LoVo (cell line): ENCODE measurements around the gene APOC1.
A peak's percentile ranks its signal among the peaks of the same experiment; 100 is the strongest.
"Not testable (repeated sequence)": the region's sequence is repeated elsewhere in the genome, so short reads cannot be mapped to it uniquely, and the experiment has no call there.

Experiments
- DNase-seq: peaks from one replicate; pipeline ENCODE4 v3.0.0-alpha.2; 2016; ENCODE audit warnings: low spot score

APOC1 gene

DNA sequence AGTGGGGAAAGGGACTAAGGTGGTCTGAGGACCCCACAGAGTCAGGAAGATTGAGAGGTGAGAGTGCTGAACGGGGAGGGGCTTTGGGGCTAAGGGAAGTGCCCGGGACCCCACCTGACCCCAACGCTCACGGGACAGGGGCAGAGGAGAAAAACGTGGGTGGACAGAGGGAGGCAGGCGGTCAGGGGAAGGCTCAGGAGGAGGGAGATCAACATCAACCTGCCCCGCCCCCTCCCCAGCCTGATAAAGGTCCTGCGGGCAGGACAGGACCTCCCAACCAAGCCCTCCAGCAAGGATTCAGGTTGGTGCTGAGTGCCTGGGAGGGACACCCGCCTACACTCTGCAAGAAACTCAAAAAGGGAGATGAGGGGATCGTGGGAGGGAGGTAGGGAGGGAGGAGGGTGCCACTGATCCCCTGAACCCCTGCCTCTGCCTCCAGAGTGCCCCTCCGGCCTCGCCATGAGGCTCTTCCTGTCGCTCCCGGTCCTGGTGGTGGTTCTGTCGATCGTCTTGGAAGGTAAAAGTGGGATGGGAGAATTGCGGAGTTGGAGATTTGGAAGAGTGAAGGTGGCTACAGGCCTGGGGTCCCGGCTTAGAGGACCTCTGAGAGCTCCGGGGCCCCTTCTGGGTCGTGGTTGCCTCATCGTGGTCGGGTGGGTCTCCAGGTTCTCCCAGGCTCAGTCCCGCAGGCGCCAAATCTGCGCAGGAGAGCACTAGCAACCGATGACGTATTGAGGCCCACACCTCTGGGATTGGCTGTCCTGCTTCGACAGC lies at the start of gene APOC1:
TSS of gene APOC1 (plus strand) at position 176 of the 774 bp plus-strand sequence. CDS start at position 460, 284 bp downstream.
- peak; percentile 82 for DNase-seq

DNA sequence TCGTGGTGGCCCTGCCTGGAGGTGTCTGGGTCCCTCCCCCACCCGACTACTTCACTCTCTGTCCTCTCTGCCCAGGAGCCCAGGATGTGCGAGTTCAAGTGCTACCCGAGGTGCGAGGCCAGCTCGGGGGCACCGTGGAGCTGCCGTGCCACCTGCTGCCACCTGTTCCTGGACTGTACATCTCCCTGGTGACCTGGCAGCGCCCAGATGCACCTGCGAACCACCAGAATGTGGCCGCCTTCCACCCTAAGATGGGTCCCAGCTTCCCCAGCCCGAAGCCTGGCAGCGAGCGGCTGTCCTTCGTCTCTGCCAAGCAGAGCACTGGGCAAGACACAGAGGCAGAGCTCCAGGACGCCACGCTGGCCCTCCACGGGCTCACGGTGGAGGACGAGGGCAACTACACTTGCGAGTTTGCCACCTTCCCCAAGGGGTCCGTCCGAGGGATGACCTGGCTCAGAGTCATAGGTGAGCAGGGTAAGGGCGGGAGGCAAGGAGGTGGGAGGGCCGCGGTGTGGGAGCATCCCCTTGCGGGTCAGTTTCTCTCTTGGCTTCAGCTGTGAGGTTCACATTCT lies 49.1 kb upstream of the APOC1 start:
- DNase-seq: no peak

DNA sequence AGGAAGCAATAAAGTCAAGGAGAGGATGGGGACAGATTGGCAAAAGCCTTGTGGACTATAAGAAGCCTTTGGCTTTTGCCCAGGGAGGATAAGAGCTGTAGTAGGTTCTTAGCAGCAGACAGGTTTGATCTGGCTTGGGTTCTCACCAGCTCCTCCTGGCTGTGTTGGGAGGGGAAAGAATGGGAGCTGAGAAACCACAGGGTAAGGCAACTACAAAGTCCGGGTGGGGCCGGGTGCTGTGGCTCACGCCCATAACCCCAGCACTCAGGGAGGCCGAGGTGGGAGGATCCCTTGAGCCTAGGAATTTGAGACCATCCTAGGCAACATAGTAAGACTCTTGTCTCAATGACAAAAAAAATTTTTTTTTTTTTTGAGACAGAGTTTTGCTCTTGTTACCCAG lies 47.7 kb upstream of the APOC1 start:
- no peak for DNase-seq

DNA sequence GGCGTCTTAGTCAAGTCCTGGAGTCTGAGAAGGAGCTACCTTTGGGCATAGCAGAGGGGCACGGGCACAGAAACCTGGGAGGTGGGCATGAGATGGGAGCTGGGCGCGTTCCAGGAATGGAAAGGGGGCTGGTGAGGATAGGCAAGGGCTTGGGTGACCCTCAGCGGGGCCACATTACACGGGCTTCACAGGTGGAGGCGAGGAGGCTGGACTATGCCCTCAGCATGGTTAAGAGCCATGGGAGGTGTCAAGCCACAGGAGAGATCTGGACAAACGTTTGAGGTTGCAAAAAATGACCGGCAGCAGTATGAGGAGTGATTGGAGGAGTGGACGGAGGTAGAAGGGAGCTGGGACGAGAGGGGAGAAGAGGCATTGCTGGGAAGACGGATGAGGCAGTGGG lies 46.8 kb upstream of the APOC1 start:
- DNase-seq: no peak

DNA sequence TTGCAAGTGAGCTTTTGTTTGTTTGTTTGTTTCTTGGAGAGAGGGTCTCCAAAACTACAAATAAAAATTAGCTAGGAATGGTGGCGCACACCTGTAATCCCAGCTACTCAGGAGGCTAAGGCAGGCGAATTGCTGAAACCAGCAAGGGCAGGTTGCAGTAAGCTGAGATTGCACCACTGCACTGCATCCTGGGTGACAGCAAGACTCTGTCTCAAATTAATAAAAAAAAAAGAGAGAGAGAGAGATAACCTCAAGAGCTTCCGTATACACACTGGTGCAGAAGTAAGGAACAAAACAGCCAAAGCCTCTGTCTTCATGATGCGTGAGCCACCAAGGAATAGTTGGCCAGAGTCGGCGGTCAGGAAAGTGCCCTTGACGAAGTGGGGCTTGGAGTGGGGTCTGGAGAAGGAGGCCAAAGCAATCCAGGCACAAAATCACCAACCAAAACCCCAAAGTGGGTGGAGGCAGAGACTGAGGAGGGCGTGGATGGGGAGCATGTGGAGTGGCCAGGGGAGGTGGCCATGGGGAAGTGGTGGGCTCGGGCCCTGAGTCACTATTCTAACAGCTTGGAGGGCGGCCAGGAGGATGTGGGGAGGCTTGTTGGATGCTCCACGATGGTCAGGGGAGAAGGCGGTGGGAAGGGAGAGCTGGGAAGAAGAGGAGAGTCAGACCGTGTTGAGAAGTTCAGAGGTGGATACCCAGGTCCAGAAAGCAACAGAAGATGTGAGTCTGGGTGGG lies 44.5 kb upstream of the APOC1 start:
- no peak for DNase-seq

DNA sequence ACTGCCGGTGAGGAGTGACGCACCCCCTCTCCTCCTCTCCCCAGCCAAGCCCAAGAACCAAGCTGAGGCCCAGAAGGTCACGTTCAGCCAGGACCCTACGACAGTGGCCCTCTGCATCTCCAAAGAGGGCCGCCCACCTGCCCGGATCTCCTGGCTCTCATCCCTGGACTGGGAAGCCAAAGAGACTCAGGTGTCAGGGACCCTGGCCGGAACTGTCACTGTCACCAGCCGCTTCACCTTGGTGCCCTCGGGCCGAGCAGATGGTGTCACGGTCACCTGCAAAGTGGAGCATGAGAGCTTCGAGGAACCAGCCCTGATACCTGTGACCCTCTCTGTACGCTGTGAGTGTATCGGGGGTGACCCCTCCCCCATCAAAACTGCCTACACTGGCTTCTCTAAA lies 42.6 kb upstream of the APOC1 start:
- DNase-seq: no peak

DNA sequence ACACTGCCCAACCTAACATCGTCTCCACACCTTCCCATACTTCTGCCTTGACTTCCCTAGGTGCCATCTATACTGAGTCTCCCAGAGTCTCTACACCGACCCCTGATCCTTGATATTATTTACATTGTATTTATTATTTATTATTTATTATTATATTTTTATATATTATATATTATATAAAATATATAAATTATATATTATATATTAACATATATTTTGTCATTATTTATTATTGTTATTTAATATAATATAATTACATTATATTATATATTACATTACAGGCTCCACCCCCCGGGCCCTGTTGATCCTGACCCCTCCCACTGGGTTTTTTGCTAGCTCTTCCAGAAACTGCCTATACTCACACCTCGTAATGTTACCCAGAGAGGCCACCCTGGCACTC lies 41.7 kb upstream of the APOC1 start:
- DNase-seq: no peak

DNA sequence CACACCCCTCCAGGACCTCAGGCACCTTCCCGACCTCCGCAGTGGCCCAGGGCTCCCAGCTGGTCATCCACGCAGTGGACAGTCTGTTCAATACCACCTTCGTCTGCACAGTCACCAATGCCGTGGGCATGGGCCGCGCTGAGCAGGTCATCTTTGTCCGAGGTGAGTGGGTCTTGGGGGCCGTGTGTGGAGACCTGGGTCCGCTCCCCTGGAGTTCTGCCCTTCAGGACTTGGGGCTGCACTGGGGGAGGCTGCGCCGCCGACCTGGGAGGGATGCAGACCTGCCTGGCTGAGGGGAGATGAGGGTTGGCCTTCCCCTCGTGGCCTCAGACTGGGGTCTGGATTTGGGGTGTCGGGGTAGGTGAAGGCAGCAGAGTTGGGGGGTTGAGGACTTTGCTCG lies 40.1 kb upstream of the APOC1 start:
- no peak for DNase-seq

DNA sequence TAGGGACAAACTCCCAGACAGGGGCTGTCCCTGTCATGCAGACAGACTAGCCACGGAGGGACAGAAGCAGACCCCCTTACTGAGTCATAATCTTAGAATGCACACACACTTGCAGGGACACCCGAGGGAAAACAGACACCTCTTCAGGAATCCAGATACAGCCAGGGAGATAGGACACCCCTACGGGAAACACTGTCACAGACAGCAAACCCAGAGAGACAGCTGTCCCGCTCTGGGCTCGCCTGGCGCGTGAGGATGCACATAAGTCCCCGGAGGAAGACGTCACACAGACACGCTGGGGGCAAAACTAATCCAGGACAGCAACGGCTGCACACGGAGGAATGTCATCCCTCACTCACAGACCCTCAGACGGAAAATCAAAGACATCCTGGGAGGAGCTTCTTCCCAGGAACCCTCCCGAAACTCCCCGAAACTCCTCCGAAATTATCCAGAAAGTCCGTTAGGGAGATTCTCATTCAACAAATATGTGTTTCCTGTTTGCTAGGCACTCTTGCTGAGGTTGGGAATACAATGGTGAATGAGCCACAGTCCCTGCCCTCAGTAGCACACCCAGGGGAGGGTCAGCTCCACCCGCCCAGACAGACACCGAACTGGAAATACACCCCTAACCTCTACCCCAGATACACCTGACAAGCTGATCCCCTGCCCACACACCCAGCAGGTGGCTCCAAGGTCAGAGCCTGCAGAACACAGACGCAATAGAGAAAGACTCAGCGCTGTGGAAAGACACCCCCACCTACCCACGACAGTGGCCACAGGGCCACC lies 38.5 kb upstream of the APOC1 start:
- no peak for DNase-seq

DNA sequence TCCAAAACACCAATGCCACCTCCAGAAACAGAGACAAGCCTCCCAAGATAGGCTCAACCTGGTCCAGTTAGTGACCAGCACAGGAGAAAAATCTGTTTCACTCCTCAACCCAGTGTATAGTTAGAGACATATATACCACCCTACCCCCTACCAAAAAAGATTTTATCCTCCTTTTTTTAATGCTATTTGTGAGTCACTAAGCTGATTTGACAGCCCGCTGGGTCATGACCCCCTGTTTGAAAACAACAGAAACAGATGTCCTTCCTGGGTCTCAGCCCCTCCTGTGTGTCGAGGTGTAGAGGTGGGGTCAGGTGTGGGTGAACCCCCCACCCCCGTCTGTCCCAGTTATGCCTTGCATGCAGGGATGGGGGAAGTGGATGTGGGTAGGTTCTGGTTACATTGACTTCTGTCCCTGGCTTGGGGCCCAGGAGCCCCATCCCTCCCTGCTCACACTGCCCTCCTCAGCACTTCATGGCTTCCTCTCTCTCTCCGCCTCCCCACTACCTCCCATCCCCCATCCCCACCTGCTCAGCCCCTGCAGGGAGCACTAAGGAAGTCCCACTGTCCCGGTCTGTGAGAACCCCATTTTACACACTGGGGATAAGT lies 37.4 kb upstream of the APOC1 start:
- DNase-seq: no peak

DNA sequence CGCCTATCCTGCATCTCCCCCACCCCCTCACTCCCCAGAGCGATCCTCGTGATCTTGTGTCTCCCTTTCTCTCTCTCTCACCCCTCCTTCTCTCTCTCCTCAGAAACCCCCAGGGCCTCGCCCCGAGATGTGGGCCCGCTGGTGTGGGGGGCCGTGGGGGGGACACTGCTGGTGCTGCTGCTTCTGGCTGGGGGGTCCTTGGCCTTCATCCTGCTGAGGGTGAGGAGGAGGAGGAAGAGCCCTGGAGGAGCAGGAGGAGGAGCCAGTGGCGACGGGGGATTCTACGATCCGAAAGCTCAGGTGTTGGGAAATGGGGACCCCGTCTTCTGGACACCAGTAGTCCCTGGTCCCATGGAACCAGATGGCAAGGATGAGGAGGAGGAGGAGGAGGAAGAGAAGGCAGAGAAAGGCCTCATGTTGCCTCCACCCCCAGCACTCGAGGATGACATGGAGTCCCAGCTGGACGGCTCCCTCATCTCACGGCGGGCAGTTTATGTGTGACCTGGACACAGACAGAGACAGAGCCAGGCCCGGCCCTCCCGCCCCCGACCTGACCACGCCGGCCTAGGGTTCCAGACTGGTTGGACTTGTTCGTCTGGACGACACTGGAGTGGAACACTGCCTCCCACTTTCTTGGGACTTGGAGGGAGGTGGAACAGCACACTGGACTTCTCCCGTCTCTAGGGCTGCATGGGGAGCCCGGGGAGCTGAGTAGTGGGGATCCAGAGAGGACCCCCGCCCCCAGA lies 36.1 kb upstream of the APOC1 start:
- no peak for DNase-seq

DNA sequence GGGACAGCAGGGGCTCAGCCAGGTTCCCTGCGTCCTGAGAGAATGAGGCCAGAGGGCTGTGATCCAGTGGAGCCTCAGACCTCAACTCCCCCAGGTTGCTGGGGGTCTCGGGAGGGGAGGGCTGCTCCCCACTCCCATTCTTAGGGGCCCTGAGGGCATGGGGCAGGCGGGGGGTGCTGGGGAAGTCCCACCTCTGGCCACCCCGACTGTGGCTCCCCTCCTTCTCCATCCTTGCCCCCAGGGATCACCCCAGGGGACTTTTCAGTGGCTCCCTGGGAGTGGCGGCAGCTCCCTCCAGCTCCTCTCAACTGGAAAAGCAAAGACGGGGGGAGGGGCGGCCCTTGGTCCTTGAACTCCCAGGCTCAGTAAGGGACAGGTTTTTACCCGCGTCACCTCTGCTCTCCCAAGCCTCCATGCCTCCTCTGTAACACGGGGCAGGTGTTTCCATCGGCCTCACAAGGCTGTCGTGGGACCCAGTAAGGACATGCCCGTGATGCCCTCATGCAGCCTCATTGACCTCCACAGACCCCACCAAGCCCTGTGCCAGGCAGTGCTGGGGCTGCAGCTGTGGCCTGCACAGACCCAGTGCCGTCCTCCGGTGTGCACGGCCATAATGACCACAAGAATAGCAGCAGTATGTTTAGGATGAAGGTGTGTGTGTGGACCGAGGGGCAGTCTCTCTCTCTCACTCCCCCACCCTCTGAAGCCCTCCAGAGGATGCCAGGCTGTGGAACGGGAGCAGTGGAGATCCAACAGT lies 34.9 kb upstream of the APOC1 start:
- no peak for DNase-seq

DNA sequence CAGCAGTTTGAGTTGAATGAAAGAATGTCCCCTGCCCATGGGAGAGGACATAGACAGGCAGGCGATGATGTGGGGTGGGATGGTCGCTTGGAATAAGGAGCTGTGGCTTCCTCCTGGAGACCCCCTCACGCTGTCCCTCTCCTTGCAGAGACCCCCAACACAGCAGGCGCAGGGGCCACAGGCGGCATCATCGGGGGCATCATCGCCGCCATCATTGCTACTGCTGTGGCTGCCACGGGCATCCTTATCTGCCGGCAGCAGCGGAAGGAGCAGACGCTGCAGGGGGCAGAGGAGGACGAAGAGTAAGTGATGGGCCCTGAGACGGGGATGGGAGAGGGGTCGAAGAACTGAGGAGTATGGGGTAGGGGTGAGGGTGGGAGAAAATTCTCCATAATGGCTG lies 32.3 kb upstream of the APOC1 start:
- no peak for DNase-seq

DNA sequence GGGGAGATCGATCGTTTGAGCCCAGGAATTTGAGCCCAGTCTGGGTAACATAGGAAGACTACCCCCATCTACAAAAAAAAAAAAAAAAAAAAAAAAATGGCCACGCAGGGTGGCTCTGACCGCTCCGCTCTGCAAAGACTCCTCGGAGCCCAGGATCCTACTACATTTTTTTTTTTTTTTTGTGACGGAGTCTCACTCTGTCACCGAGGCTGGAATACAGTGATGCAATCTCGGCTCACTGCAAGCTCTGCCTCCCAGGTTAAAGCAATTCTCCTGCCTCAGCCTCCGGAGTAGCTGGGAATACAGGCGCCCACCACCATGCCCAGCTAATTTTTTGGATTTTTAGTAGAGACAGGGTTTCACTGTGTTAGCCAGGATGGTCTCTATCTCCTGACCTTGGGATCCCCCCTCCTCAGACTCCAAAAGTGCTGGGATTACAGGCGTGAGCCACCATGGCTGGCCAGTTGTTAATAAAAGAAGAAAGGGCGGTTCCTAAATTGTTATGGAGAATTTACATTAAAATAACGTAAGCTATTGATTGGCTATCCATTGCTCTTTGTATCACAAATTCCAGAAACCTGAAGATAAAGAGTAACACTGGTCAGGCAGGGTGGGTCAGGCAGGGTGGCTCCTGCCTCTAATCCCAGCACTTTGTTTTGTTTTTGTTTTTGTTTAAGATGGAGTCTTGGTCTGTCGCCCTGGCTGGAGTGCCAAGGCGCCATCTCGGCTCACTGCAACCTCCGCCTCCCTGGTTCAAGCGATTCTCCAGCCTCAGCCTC lies 31.6 kb upstream of the APOC1 start:
- not testable (repeated sequence) for DNase-seq

DNA sequence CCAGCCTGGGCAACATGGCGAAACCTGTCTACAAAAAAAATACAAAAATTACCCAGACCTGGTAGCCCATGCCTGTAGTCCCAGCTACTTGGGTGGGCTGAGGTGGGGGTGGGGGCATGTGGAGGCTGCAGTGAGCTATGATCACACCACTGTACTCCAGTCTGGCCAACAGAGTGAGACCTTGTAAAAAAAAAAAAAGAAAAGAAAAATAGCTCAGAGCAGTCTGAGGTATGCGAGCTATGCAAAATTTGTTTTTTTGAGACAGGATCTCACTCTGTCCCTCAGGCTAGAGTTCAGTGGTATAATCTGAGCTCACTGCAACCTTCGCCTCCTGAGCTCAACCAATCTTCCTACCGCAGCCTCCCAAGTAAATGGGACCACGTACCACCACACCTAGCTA lies 30.5 kb upstream of the APOC1 start:
- DNase-seq: no peak

DNA sequence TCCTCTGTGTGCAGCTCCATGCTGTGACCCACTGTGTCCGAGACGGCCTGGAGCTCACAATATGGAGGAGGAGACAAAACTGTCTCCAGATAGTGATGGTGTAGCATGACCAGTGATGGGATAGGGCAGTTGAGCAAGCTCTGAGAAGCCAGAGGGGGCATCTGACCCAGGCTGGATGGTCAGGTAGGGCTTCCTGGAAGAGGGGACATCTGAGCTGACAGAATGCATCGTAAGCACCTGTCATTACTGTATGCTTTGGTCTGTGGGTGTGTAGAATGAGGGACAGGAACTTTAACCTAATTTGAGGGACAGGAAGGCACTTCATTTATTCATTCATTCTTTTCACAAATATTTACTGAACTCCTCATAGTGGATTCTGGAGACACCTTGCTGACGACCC lies 29.8 kb upstream of the APOC1 start:
- no peak for DNase-seq

DNA sequence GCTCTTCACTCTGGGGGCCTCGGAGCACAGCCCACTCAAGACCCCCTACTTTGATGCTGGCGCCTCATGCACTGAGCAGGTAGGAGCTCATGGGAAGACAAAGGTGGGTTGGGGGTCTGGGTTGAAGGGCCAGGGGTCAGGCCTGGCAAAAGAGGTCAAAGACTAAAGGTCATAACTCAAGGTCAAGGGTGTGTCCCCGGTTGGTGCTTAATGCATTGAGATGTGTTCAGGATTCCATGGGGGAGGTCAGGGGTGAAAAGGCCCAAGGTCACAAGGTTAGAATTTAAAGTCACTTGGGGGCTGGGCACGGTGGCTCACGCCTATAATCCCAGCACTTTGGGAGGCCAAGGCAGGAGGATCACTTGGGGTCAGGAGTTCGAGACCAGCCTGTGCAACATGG lies 28.3 kb upstream of the APOC1 start:
- no peak for DNase-seq

DNA sequence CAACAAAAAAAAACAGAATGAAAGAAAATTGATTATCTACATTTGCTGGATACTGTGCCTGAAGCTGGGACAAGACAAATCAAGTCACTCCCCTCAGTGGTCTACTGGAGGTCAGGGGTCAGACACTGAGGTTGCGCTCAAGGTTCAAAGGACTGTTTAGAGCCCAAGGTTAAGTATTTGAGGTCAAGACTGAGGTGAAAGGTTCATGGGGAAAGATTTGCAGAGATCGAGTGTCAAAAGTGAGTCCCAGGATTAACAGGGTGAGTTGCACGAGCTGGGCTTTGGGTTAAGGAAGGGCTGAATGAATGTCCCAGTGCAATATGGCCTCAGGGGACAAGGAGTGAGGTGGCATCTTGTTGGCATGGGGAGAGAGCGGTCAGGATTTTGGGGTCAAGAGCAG lies 26.8 kb upstream of the APOC1 start:
- DNase-seq: no peak

DNA sequence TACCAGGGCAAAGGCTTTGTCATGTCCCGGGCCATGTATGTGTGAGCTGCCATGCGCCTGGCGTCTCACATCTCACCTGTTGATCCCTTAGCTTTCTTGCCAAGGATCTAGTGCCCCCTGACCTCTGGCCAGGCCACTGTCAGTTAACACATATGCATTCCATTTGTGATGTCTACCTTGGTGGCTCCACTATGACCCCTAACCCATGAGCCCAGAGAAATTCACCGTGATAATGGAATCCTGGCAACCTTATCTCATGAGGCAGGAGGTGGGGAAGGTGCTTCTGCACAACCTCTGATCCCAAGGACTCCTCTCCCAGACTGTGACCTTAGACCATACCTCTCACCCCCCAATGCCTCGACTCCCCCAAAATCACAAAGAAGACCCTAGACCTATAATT lies 26.1 kb upstream of the APOC1 start:
- DNase-seq: not testable (repeated sequence)

DNA sequence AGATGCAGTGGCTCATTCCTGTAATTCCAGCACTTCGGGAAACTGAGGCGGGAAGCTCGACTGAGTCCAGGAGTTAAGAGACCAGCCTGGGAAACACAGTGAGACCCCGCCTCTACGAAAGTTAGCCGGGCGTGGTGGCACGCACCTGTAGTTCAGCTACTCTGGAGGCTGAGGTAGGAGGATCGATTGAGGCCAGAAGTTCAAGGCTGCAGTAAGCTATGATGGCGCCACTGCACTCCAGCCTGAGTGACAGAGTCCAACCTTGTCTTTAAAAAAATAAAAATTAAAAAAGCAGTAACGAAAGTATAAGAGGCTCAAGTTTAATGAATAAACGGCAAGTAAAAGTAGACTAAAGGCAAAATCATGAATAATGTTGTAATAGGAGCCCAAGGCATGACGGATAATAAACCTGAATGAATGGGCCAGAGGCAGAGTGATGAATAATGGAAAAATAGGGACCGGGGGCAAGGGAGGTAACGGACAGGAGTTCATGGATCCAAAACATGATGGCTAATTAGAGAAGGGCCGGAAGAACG lies 24.5 kb upstream of the APOC1 start:
- no peak for DNase-seq
